ENCODE data around the gene SEC63. TPM values are rescaled to one million over a fixed set of nuclear protein-coding genes. Genes with fewer than 3 reads are reported as not detected.
"Not testable (repeated sequence)": the region's sequence is repeated elsewhere in the genome, so short reads cannot be mapped to it uniquely, and the experiment has no call there.

Gene SEC63
- total and polyA plus RNA-seq, 4 donors = 22.9 to 102 (median 65.9) TPM

- no peak for TF ChIP-seq CTCF (IDR thresholded peaks at IDR 0.05; ENCODE audit: control extremely low read depth, extremely low read depth)
- ATAC-seq (ENCODE audit: insufficient read depth, low FRiP score) = no peak
- no peak overlapping the region for H3K4me3 ChIP-seq
- H3K27me3 ChIP-seq (ENCODE audit: control insufficient read depth in 3 of 3, insufficient read depth in 3 of 3, low read length in 2 of 3) = no peaks in the 10 kb centered on the region
- no peak overlapping the region for H3K9ac ChIP-seq (ENCODE audit: insufficient read depth in 1 of 2, low read length in 2 of 2)
- 48% methylated on average over 10 of the region's 10 CpGs for WGBS, 2 donors
- peak in 1 of 3 donors; percentile 13 for DNase-seq
- peaks cover 0 to 16% (median 6%) of the 10 kb centered on the region in 5 donors for H3K4me1 ChIP-seq (ENCODE audit: control insufficient read depth in 5 of 5, insufficient read depth in 5 of 5, low read length in 5 of 5)
- H3K9me3 ChIP-seq (ENCODE audit: control insufficient read depth in 4 of 4, insufficient read depth in 3 of 4, low read length in 3 of 4) = no peaks in the 10 kb centered on the region
- H3K36me3 ChIP-seq (ENCODE audit: control insufficient read depth in 4 of 4, insufficient read depth in 4 of 4, low read length in 4 of 4) = peaks cover 0 to 3% (median 0%) of the 10 kb centered on the region in 4 donors
- H3K27ac ChIP-seq (ENCODE audit: low read depth in 1 of 2, low read length in 1 of 2) = no peak overlapping the region
These were observed 1.4 kb upstream of the SEC63 start for GRCh38 chr6:107959392-107959791.

- WGBS, 2 donors = 76 to 80% methylated on average over 27 of the region's 27 CpGs
- not testable (repeated sequence) for H3K9me3 ChIP-seq (ENCODE audit: control insufficient read depth in 4 of 4, insufficient read depth in 3 of 4, low read length in 3 of 4); H3K9ac ChIP-seq (ENCODE audit: insufficient read depth in 1 of 2, low read length in 2 of 2); H3K36me3 ChIP-seq (ENCODE audit: control insufficient read depth in 4 of 4, insufficient read depth in 4 of 4, low read length in 4 of 4); DNase-seq; H3K4me3 ChIP-seq; ATAC-seq (ENCODE audit: insufficient read depth, low FRiP score); H3K27me3 ChIP-seq (ENCODE audit: control insufficient read depth in 3 of 3, insufficient read depth in 3 of 3, low read length in 2 of 3)
- H3K27ac ChIP-seq (ENCODE audit: low read depth in 1 of 2, low read length in 1 of 2) = peak overlapping the region in 1 of 2 donors; percentile 26
- peaks cover 0 to 16% (median 6%) of the 10 kb centered on the region in 5 donors for H3K4me1 ChIP-seq (ENCODE audit: control insufficient read depth in 5 of 5, insufficient read depth in 5 of 5, low read length in 5 of 5)
These were observed 818 bp upstream of the SEC63 start for GRCh38 chr6:107958689-107959362.

- no peak for TF ChIP-seq CTCF (IDR thresholded peaks at IDR 0.05; ENCODE audit: control extremely low read depth, extremely low read depth)
- H3K9ac ChIP-seq (ENCODE audit: insufficient read depth in 1 of 2, low read length in 2 of 2) = peak overlapping the region; percentile 93 to 97
- peak overlapping the region; percentile 93 for H3K4me3 ChIP-seq
- peaks cover 0 to 3% (median 0%) of the 10 kb centered on the region in 4 donors for H3K36me3 ChIP-seq (ENCODE audit: control insufficient read depth in 4 of 4, insufficient read depth in 4 of 4, low read length in 4 of 4)
- DNase-seq (peak; percentile 76 to 90 (median 88)), ATAC-seq (ENCODE audit: insufficient read depth, low FRiP score) (peak; percentile 24)
- H3K9me3 ChIP-seq (ENCODE audit: control insufficient read depth in 4 of 4, insufficient read depth in 3 of 4, low read length in 3 of 4) = no peaks in the 10 kb centered on the region
- 0 to 1% methylated on average over 38 to 43 of the region's 43 CpGs for WGBS, 2 donors
- peaks cover 0 to 16% (median 8%) of the 10 kb centered on the region in 5 donors for H3K4me1 ChIP-seq (ENCODE audit: control insufficient read depth in 5 of 5, insufficient read depth in 5 of 5, low read length in 5 of 5)
- H3K27me3 ChIP-seq (ENCODE audit: control insufficient read depth in 3 of 3, insufficient read depth in 3 of 3, low read length in 2 of 3) = no peaks in the 10 kb centered on the region
- peak overlapping the region; percentile 82 to 98 for H3K27ac ChIP-seq (ENCODE audit: low read depth in 1 of 2, low read length in 1 of 2)
These were observed 600 bp downstream of the SEC63 start for GRCh38 chr6:107957308-107957908.

GRCh38 chr6:107956586-107957307, 1.3 kb downstream of the SEC63 start:
- Histone ChIP-seq H3K4me1 (ENCODE audit: control insufficient read depth in 5 of 5, insufficient read depth in 5 of 5, low read length in 5 of 5) (peaks cover 0 to 16% (median 8%) of the 10 kb centered on the region in 5 donors), H3K27ac (ENCODE audit: low read depth in 1 of 2, low read length in 1 of 2) (peak overlapping the region; percentile 82 to 98), H3K4me3 (peak overlapping the region; percentile 93), H3K9ac (ENCODE audit: insufficient read depth in 1 of 2, low read length in 2 of 2) (peak overlapping the region; percentile 93 to 97), H3K27me3 (ENCODE audit: control insufficient read depth in 3 of 3, insufficient read depth in 3 of 3, low read length in 2 of 3) (no peaks in the 10 kb centered on the region), H3K36me3 (ENCODE audit: control insufficient read depth in 4 of 4, insufficient read depth in 4 of 4, low read length in 4 of 4) (peaks cover 0 to 3% (median 0%) of the 10 kb centered on the region in 4 donors), H3K9me3 (ENCODE audit: control insufficient read depth in 4 of 4, insufficient read depth in 3 of 4, low read length in 3 of 4) (no peaks in the 10 kb centered on the region)
- no peak for ATAC-seq (ENCODE audit: insufficient read depth, low FRiP score)
- DNase-seq = peak in 2 of 3 donors; percentile 71 to 78
- WGBS, 2 donors = 2 to 4% methylated on average over 9 of the region's 9 CpGs
- TF ChIP-seq CTCF (IDR thresholded peaks at IDR 0.05; ENCODE audit: control extremely low read depth, extremely low read depth) = no peak

Data from lung (tissue), 12 donors.